ENCODE data around the gene SLC25A5.

DNA sequence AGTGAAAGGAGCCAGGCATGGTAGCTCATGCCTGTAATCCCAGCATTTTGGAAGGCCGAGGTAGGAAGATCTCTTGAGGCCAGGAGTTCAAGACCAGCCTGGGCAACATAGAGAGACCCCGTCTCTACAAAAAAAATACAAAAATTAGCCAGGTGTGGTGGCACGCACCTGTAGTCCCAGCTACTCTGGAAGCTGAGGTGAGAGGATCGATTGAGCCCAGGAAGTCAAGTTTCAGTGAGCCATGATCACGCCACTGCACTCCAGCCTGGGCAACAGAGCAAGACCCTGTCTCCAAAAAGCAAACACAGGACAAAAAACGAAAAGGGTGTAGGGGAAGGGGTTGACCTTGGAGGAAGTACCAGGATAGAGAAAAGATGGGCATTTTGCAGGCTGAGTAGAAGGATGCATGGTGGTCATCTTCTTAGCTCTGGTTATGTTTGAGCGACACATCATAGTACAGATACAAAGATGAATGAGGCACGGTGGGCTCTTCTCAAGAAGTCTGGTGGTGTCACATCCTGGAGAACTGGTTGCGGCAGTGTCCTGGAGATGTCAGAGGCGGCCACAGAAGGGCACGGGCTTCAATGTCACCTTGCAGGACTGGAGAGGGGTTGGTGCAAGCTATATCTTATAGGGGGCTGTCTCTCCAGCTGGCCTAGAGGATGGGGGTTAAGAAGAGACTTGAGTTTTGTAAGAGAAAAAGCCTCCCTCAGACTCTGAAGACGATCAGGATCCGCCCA is 32.0 kb downstream of the SLC25A5 start:
- TF ChIP-seq POLR2A (IDR thresholded peaks at IDR 0.05) (no peak), POLR2AphosphoS5 (IDR thresholded peaks at IDR 0.05) (no peak)
